ENCODE data around the gene IP6K1.
A peak's percentile ranks its signal among the peaks of the same experiment; 100 is the strongest.

IP6K1 gene

GRCh38 chr3:49724586-49724985, 61.8 kb downstream of the IP6K1 start:
- DNase-seq (ENCODE audit: low spot score), result no peak

GRCh38 chr3:49723628-49724551, 62.5 kb downstream of the IP6K1 start, which contains the start of gene GMPPB:
Gene GMPPB, minus strand, starts transcription at chr3:49723951. Its CDS starts 225 bp downstream, at chr3:49723726.
- peak; percentile 98 for DNase-seq (ENCODE audit: low spot score)

DNA sequence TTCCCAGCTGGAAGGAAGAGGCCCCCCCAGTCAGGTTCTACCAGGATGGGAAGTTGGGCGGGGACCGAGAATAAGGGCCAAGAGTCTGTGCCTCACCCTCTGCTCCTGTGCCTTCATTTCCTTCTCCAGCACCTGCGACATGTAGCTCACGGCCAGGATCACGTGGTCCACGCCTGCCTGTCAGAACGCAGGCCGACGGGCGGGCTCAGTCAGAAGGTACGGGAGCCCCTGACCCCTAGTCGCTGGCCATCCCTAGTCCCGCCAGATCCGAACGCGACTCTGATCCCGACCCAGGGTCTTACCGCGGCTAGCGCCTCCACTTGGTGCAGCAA, 63.1 kb downstream of the IP6K1 start:
- peak; percentile 54 for DNase-seq (ENCODE audit: low spot score)

DNA sequence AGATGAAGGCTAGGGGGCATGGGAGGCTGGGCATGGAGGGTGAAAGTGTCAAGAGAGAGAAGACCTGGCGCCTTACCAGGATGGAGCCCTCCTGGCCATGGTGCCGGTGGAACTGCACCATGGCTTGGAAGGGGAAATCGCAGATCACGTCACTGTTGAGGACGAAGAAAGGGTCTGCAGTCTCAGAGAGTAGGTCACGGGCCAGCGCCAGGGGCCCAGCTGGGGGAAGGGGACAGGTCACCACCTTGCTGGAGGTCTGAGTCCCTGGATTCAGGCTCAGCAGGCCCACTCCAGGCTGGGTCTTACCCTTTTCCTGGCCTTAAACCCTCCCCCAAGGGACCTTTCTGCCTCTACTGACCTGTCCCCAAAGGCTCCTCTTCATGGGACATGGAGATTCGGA, 63.4 kb downstream of the IP6K1 start:
- no peak for DNase-seq (ENCODE audit: low spot score)

- no peak for DNase-seq (ENCODE audit: low spot score)
Observed at GRCh38 chr3:49721896-49722781, 64.2 kb downstream of the IP6K1 start.

- no peak for DNase-seq (ENCODE audit: low spot score)
Observed at GRCh38 chr3:49721596-49721895, 64.8 kb downstream of the IP6K1 start.

GRCh38 chr3:49720855-49721595, 65.3 kb downstream of the IP6K1 start:
- DNase-seq (ENCODE audit: low spot score), result no peak

DNA sequence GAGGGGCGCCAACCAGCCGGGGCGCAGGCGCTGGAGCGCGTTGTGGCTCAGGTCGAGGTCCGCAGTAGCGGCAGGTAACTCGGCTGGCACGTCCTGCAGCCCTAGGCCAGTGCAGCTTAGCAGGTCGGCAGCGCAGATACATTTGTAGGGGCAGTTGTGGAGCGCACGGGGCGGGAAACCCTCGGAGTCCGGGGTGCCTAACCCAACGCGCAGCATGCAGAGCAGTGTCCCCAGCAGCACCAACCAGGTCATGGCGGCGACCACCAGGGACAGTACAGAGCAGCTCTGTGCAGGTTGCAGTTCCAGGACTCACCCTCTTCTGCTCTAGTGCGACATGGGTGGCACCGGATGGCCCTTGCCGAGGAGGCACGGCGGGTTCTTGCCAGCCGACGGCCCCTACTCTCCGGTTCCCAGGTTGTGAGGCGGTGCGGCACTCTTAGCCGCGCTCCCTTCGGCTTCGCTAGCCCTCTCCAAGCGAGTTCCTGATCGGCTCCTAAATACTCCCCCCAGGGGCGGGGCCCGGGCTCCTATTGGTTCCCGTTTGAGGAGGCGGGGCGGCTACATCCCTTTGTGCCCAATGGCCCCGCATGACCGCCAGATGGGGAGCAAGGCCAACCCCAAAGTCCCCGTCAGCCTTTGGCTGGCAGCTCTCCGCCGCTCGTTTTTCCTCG, 67.0 kb downstream of the IP6K1 start, which contains the start of gene AMIGO3:
AMIGO3 (minus strand) TSS at position 471 of the 671 bp plus-strand sequence; CDS start at position 252, 219 bp downstream.
- peak; percentile 94 for DNase-seq (ENCODE audit: low spot score)

GRCh38 chr3:49718858-49719213, 67.5 kb downstream of the IP6K1 start:
- DNase-seq (ENCODE audit: low spot score), result no peak

- DNase-seq (ENCODE audit: low spot score), result no peak
Observed at GRCh38 chr3:49717959-49718857, 68.1 kb downstream of the IP6K1 start.

GRCh38 chr3:49717211-49717958, 69.0 kb downstream of the IP6K1 start:
- no peak for DNase-seq (ENCODE audit: low spot score)

- DNase-seq (ENCODE audit: low spot score), result no peak
Observed at GRCh38 chr3:49716691-49717210, 69.6 kb downstream of the IP6K1 start.

GRCh38 chr3:49716169-49716568, 70.2 kb downstream of the IP6K1 start:
- DNase-seq (ENCODE audit: low spot score), result no peak

DNA sequence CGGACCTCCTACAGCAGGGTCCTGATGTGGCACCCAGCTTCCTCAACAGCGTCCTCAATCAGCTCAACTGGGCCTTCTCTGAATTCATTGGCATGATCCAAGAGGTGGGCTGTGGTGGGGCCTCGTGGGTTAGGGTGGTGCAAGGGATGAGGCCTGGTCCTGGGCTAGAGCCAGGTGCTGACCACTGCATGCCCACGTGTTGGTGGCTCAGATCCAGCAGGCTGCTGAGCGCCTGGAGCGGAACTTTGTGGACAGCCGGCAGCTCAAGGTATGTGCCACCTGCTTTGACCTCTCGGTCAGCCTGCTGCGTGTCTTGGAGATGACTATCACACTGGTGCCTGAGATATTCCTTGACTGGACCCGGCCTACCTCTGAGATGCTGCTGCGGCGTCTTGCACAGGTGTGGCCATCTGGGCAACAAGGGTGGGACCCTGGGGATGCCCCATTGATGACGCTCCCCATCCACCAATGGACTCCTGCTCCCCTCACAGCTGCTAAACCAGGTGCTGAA, 70.7 kb downstream of the IP6K1 start:
- DNase-seq (ENCODE audit: low spot score), result no peak

DNA sequence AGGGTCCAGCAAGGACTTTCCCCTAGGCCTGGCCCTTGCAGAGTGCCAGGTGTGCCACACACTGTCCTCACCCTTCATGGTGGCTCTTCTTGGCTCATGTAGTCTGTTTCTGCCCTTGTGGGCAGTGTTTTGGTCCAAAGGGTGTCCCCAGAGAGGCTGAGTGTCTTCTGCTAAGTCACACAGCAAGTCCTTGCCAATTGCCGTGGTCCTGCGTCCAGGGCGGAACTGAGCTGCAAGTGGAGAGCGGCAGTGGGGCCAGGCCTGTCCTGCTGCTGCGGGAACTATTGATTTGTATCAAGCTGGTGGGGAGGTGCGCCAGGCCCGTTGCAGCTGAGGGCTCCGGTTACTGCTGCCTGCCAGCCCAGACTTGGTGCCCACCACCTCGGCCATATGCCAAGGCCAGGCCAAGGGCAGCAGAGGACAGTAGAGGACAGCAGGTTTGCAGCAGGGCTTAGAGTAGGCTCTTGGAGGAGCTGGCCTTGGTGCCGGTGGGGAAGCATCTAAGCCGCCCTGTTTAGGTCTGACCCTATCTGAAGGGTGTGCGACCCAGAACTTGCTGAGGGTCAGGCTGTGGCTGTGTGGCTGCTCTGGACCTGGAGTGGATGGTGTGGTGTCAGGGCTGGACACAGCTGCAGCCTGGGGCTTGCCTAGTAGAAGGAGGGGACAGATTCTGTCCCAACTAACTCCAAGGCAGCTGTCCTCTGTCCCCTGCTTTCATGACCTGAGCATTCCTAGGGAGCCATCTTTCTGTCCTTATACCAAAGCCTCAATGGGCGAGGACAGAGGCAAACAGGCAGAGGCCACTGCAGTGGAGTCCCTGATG, 71.4 kb downstream of the IP6K1 start:
- DNase-seq (ENCODE audit: low spot score), result no peak

- DNase-seq (ENCODE audit: low spot score), result no peak
Observed at GRCh38 chr3:49713336-49714105, 72.8 kb downstream of the IP6K1 start.

DNA sequence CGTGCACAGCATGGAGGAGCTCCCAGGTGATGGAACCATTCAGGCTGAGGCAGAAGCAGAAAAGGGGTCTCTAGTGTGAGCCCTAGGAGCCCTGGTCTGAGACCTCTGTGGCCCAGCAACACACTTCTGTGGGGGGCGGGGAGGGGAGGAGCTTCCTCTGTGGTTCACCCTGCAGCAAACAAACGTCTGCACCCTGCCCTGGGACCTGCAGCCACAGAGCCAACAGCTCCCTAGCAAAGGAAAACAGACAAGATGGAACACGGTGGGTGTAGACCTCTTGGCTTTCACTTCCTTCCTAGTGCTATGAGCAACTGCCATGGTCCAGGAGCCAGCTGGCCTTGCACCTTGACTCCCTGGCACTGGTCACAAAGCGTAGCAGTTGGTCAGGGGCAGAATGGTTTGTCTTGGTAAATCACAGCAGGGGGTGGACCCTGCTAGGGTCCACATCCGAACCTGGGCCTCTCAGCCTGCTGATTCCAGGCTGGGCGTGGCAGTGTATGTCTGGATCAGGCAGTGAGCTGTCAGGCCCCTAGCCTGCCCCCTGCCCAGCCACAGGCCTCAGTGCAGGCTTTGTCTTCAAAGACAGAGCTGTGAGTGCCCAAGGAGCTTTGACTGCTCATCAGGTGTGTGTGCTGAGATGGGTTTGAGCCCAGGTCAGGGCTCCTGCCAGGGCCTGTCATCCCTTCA, 73.6 kb downstream of the IP6K1 start:
- DNase-seq (ENCODE audit: low spot score), result no peak
